MM.1S (cell line): Measurements from ENCODE around the gene EHF.

ENCODE experiments used
- EZH2 ChIP-seq: fragments of 300-600 bp; sonication (generic); optimal IDR thresholded peaks from 2 replicates; pipeline ENCODE3; 2017; ENCODE audit warnings: low read depth, mild to moderate bottlenecking, antibody characterized with exemption, low read length, mixed read lengths
- EZH2phosphoT487 ChIP-seq: fragments of 300-600 bp; sonication (generic); IDR thresholded peaks from 2 replicates; pipeline ENCODE4 v1.6.1; 2018; ENCODE audit warnings: antibody characterized with exemption, low read length
- TF ChIP-seq, protein P1 (sequence below): fragments of 300-600 bp; sonication (generic); IDR thresholded peaks from 2 replicates; pipeline ENCODE4 v1.5.1; 2016; ENCODE audit warnings: antibody characterized with exemption, low read length, mixed read lengths

GRCh38 chr11:34696862-34697261, 76.0 kb downstream of the EHF start:
- TF ChIP-seq, protein P1, sequence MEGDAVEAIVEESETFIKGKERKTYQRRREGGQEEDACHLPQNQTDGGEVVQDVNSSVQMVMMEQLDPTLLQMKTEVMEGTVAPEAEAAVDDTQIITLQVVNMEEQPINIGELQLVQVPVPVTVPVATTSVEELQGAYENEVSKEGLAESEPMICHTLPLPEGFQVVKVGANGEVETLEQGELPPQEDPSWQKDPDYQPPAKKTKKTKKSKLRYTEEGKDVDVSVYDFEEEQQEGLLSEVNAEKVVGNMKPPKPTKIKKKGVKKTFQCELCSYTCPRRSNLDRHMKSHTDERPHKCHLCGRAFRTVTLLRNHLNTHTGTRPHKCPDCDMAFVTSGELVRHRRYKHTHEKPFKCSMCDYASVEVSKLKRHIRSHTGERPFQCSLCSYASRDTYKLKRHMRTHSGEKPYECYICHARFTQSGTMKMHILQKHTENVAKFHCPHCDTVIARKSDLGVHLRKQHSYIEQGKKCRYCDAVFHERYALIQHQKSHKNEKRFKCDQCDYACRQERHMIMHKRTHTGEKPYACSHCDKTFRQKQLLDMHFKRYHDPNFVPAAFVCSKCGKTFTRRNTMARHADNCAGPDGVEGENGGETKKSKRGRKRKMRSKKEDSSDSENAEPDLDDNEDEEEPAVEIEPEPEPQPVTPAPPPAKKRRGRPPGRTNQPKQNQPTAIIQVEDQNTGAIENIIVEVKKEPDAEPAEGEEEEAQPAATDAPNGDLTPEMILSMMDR = no peak
- no peak for TF ChIP-seq EZH2
- TF ChIP-seq EZH2phosphoT487 = no peak
